K562 (cell line): Measurements from ENCODE around the gene ADPRHL1. TPM values are rescaled to one million over a fixed set of nuclear protein-coding genes. Genes with fewer than 3 reads are reported as not detected.

ENCODE experiments used
- ATAC-seq: fragments of 200-7000 bp; cut with Tn5 transposase; 3 replicates; pipeline ENCODE4 v1.9.1; 2020; ENCODE audit warnings: moderate library complexity
- BruUV-seq: library from RNA; stranded (reverse); fragments of 400-500 nt; replicated peaks from 2 replicates; lab custom pipeline; 2021; lab: Mats Ljungman, UMichigan
- CTCF ChIA-PET: fragments of 300-600 bp; formaldehyde crosslinking; extraction: SDS; loops from one replicate; lab custom pipeline; 2021; ENCODE audit warnings: low intra/inter-chr PET ratio; lab: Yijun Ruan, JAX
- POLR2A ChIA-PET: fragments of 300-600, 350-650 bp; sonication (Branson Sonifier 250); formaldehyde crosslinking; extraction: SDS; loops from one replicate; lab custom pipeline; 2021; ENCODE audit warnings: antibody characterized with exemption, inconsistent platforms; lab: Yijun Ruan, JAX
- DNase-seq, 4 experiments: peaks; one replicate each; pipeline versions ENCODE4 v3.0.0 to v3.0.0-alpha.2; 2011 to 2018; ENCODE audit warnings: low spot score in 3 of 4, mixed read lengths in 3 of 4; ENCODE audit errors: extremely low read depth in 1 of 4
- FAIRE-seq: peaks from 2 replicates; lab custom pipeline; 2011; peaks lifted over from hg19 to GRCh38; lab: Jason Lieb, UNC
- H2AFZ ChIP-seq: 2 replicates; pipeline ENCODE4 v1.6.0; 2011; ENCODE audit warnings: low read depth, low read length, control low read depth, inconsistent platforms
- H3K27ac ChIP-seq: fragments of 200-600 bp; 3 replicates; pipeline ENCODE4 v1.8.0; 2011; ENCODE audit warnings: low read depth, mild to moderate bottlenecking, control low read depth, inconsistent platforms, low read length, moderate library complexity, mixed read lengths; ENCODE audit errors: extremely low read depth
- H3K27me3 ChIP-seq, 2 experiments: fragments of 300-600 bp in 1 of 2; 2 replicates in 1 of 2; 3 replicates in 1 of 2; pipeline versions ENCODE4 v1.6.0 to v1.8.0; 2011; ENCODE audit warnings: inconsistent platforms in 2 of 2, low read length in 2 of 2, mild to moderate bottlenecking in 1 of 2, mixed read lengths in 1 of 2, moderate library complexity in 1 of 2; ENCODE audit not compliant: control insufficient read depth in 2 of 2, insufficient read depth in 2 of 2
- H3K36me3 ChIP-seq: fragments of 300-600 bp; 3 replicates; pipeline ENCODE4 v1.8.0; 2011; ENCODE audit warnings: mild to moderate bottlenecking, low read length, inconsistent platforms; ENCODE audit not compliant: control insufficient read depth, insufficient read depth
- H3K4me1 ChIP-seq, 2 experiments: fragments of 200-600 bp in 1 of 2; replicated peaks in 1 of 2; 2 replicates in 1 of 2; 3 replicates in 1 of 2; pipeline versions ENCODE4 v1.5.1 to v1.8.0; 2011; ENCODE audit warnings: inconsistent platforms in 2 of 2, low read length in 2 of 2, mild to moderate bottlenecking in 1 of 2, mixed read lengths in 1 of 2, moderate library complexity in 1 of 2; ENCODE audit not compliant: control insufficient read depth in 2 of 2, insufficient read depth in 2 of 2
- H3K4me2 ChIP-seq: 2 replicates; pipeline ENCODE4 v1.6.1; 2011; ENCODE audit warnings: low read length, control low read depth, inconsistent platforms, mixed read lengths; ENCODE audit not compliant: insufficient read depth
- H3K4me3 ChIP-seq: fragments of 200-600 bp; sonication (generic), shearing (Covaris generic); 2 replicates; pipeline ENCODE4 v1.5.1; 2016; ENCODE audit warnings: control low read depth, inconsistent platforms
- H3K79me2 ChIP-seq: fragments of 200-600 bp; 3 replicates; pipeline ENCODE4 v1.8.0; 2011; ENCODE audit warnings: low read length, inconsistent platforms; ENCODE audit not compliant: control insufficient read depth, insufficient read depth
- H3K9ac ChIP-seq, 2 experiments: 2 replicates each; pipeline versions ENCODE4 v1.6.0 to v1.6.1; 2011; ENCODE audit warnings: low read depth in 2 of 2, low read length in 2 of 2, control low read depth in 1 of 2, inconsistent platforms in 1 of 2, mild to moderate bottlenecking in 1 of 2, mixed read lengths in 1 of 2; ENCODE audit not compliant: insufficient read depth in 1 of 2
- H3K9me1 ChIP-seq: one replicate; pipeline ENCODE4 v1.6.0; 2011; ENCODE audit warnings: inconsistent platforms, mild to moderate bottlenecking, low read length, moderate library complexity; ENCODE audit not compliant: control insufficient read depth, insufficient read depth
- H3K9me3 ChIP-seq: replicated peaks from 2 replicates; pipeline ENCODE4 v1.5.1; 2011; ENCODE audit warnings: low read depth, low read length, inconsistent platforms; ENCODE audit not compliant: control insufficient read depth, insufficient read depth
- H4K20me1 ChIP-seq: replicated peaks from 2 replicates; pipeline ENCODE4 v1.6.1; 2011; ENCODE audit warnings: low read length, inconsistent platforms, mixed read lengths; ENCODE audit not compliant: control insufficient read depth, insufficient read depth
- CBX2 ChIP-seq: fragments of 200-600 bp; sonication (generic); IDR thresholded peaks from one replicate; pipeline ENCODE4 v1.6.1; 2012; ENCODE audit warnings: mild to moderate bottlenecking, low read length, inconsistent platforms; ENCODE audit not compliant: insufficient read depth, poor library complexity, severe bottlenecking
- CHCHD3 ChIP-seq: fragments of 250-450 bp; sonication (Bioruptor Pico); IDR thresholded peaks from 2 replicates; pipeline ENCODE4 v2.1.2; 2022; ENCODE audit warnings: mild to moderate bottlenecking
- FOXM1 ChIP-seq, 2 experiments: fragments of 450-650 bp in 1 of 2; sonication (generic) in 1 of 2; formaldehyde crosslinking in 1 of 2; IDR thresholded peaks; 2 replicates each; pipeline versions ENCODE4 v1.6.1 to v1.9.0; 2017 to 2022; ENCODE audit warnings: low read depth in 2 of 2, mild to moderate bottlenecking in 2 of 2, missing genetic modification reagents in 1 of 2, moderate library complexity in 1 of 2
- GTF2E2 ChIP-seq: fragments of 200-800 bp; sonication (Bioruptor generic); IDR thresholded peaks from 2 replicates; pipeline ENCODE4 v1.6.1; 2016; ENCODE audit warnings: missing genetic modification characterization, missing compliant biosample characterization
- HDGF ChIP-seq: fragments of 450-650 bp; IDR thresholded peaks from 2 replicates; pipeline ENCODE4 v1.6.1; 2016
- HEY1 ChIP-seq: fragments of 250-450 bp; sonication (Bioruptor Pico); IDR thresholded peaks from 2 replicates; pipeline ENCODE4 v1.5.0; 2020; ENCODE audit warnings: mild to moderate bottlenecking, moderate library complexity, borderline replicate concordance
- NCOA1 ChIP-seq: fragments of 450-650 bp; IDR thresholded peaks from 2 replicates; pipeline ENCODE4 v1.6.1; 2016; ENCODE audit warnings: low read depth
- RERE ChIP-seq: sonication (generic); formaldehyde crosslinking; IDR thresholded peaks from 2 replicates; pipeline ENCODE4 v1.8.0; 2023; ENCODE audit warnings: missing genetic modification reagents, mild to moderate bottlenecking, borderline replicate concordance
- WGBS: fragments of 100-300 bp; shearing (Covaris generic); methylation state at CpG from one replicate; pipeline ENCODE4 v1.1.6; 2016; ENCODE audit warnings: low coverage, mixed read lengths; ENCODE audit not compliant: insufficient coverage; ENCODE audit errors: missing lambda C conversion rate; 5-methylcytosine and 5-hydroxymethylcytosine counted together
- in situ Hi-C: fragments of 300-500 bp; cut with MboI; formaldehyde crosslinking; loops from 4 replicates; pipeline ENCODE4 v1.15.0; 2018; ENCODE audit warnings: inconsistent platforms, mixed read lengths
- intact Hi-C: fragments of 100-400 bp; cut with micrococcal nuclease; formaldehyde crosslinking; loops from 2 replicates; pipeline ENCODE4 v1.14.2; 2022
- polyA plus RNA-seq, 8 experiments: library from polyadenylated mRNA; depleted of rRNA in 4 of 8; stranded (reverse) in 5 of 8; unstranded in 3 of 8; fragments of >200 nt; fragmentation: Nextera tagmentation in 2 of 8; fragmentation: Illumina TruSeq in 1 of 8; extraction: Ambion mirVana in 2 of 8; extraction: Trizol in 1 of 8; gene quantifications; 2 replicates each; pipeline versions ENCODE4 v1.2.1 to v1.2.3, GENCODE V29; 2011 to 2014; ENCODE audit warnings: inconsistent platforms in 1 of 8, missing spikeins in 1 of 8
- total RNA-seq, 7 experiments: library from RNA; depleted of rRNA in 6 of 7; stranded (reverse); fragments of >200 nt in 6 of 7; fragmentation: Illumina TruSeq in 2 of 7; extraction: Trizol in 2 of 7; gene quantifications; 2 replicates each; pipeline versions ENCODE4 v1.2.1 to v1.2.3, GENCODE V29; 2011 to 2021; ENCODE audit warnings: low replicate concordance in 1 of 7
- TF ChIP-seq, protein P1 (sequence below): sonication (generic); formaldehyde crosslinking; IDR thresholded peaks from 2 replicates; pipeline ENCODE4 v1.8.1; 2023; ENCODE audit warnings: mild to moderate bottlenecking, missing genetic modification reagents
- TF ChIP-seq, protein P2 (sequence below): fragments of 150-350 bp; conservative IDR thresholded peaks from 2 replicates; pipeline ENCODE4 v1.6.1; 2014; ENCODE audit warnings: low read length
- TF ChIP-seq, protein P3 (sequence below): fragments of 250-450 bp; sonication (Bioruptor Pico); IDR thresholded peaks from 2 replicates; pipeline ENCODE4 v1.6.1; 2021; ENCODE audit warnings: mild to moderate bottlenecking

ADPRHL1 gene
- total and polyA plus RNA-seq, 9 of the 15 experiments (the other 6 are each of a cell fraction or from before 2014, with no cell fraction given): 0.06 to 0.76 (median 0.37) TPM; not detected in 1

DNA sequence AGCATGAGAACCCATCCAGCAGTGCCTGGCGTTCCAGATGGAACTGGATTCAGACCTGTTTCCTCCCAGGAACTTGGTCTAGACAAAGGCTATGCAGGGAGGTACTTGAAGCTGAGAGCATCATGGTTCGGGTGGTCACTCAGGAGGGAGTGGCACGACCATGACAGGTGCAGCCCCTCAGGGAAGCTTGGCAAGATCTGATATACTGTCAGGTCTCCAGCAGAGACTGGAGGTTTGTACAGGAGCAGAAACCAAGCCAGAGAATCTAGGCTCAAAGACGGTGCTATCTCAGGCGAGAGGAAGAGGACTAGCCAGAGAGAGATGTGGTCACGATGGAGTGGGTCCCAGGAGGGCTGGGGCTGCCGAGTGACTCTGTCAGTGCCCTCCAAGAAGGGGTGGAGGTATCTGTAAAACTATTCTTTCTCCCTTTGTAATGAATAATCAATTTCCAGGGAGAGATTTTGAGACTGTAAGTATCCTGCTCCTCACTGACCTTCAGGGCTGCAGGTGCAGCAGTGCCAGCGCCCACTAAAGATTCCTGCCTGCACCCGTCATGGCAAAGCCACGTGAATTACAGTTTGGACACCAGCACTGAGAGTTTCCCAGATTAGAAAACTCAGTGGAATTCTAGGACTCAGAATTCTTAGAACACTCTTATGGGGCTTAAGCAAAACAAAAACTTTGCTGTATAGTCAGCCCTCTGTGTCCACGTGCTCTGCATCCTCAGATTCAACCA is 47.4 kb upstream of the ADPRHL1 start:
- H3K4me2 ChIP-seq: no peak overlapping the region
- no TSS peak for BruUV-seq
- no peak overlapping the region for H3K27ac ChIP-seq
- no peaks in the 10 kb centered on the region for H3K9me3 ChIP-seq
- ATAC-seq (no peak), DNase-seq (no peak), FAIRE-seq (no peak)
- POLR2A ChIA-PET: no interaction called here
- WGBS: 73% methylated on average over 5 of the region's 11 CpGs
- intact Hi-C loops: no loop called here
- peaks cover 89% of the 10 kb centered on the region; the same call in 2 of the 3 replicates for H3K36me3 ChIP-seq
- no peak overlapping the region for H3K4me3 ChIP-seq
- no peaks in the 10 kb centered on the region for H3K27me3 ChIP-seq
- CTCF ChIA-PET: no interaction called here
- H3K9ac ChIP-seq: no peak overlapping the region
- peaks cover 4 to 5% of the 10 kb centered on the region in 2 experiments; a peak in 4 of 5 replicates for H3K4me1 ChIP-seq
- peaks cover 16% of the 10 kb centered on the region for H3K79me2 ChIP-seq
- no peaks in the 10 kb centered on the region for H3K9me1 ChIP-seq
- in situ Hi-C loops: no loop called here
- 0 out of 2 replicates have a peak, but pooled peaks cover 6% of the 10 kb centered on the region for H4K20me1 ChIP-seq
- no peak overlapping the region for H2AFZ ChIP-seq
- TF ChIP-seq FOXM1 (IDR thresholded peaks at IDR 0.05; ENCODE audit: low read depth) (no peak), FOXM1 (CRISPR knock-in tag; IDR thresholded peaks at IDR 0.05; ENCODE audit: low read depth) (no peak), HEY1 (CRISPR knock-in tag) (no peak), NCOA1 (no peak), CHCHD3 (no peak), HDGF (no peak), GTF2E2 (tag) (no peak), RERE (no peak), CBX2 (no peak)
- TF ChIP-seq, protein P1, sequence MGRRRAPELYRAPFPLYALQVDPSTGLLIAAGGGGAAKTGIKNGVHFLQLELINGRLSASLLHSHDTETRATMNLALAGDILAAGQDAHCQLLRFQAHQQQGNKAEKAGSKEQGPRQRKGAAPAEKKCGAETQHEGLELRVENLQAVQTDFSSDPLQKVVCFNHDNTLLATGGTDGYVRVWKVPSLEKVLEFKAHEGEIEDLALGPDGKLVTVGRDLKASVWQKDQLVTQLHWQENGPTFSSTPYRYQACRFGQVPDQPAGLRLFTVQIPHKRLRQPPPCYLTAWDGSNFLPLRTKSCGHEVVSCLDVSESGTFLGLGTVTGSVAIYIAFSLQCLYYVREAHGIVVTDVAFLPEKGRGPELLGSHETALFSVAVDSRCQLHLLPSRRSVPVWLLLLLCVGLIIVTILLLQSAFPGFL (CRISPR knock-in tag): no peak
- TF ChIP-seq, protein P2, sequence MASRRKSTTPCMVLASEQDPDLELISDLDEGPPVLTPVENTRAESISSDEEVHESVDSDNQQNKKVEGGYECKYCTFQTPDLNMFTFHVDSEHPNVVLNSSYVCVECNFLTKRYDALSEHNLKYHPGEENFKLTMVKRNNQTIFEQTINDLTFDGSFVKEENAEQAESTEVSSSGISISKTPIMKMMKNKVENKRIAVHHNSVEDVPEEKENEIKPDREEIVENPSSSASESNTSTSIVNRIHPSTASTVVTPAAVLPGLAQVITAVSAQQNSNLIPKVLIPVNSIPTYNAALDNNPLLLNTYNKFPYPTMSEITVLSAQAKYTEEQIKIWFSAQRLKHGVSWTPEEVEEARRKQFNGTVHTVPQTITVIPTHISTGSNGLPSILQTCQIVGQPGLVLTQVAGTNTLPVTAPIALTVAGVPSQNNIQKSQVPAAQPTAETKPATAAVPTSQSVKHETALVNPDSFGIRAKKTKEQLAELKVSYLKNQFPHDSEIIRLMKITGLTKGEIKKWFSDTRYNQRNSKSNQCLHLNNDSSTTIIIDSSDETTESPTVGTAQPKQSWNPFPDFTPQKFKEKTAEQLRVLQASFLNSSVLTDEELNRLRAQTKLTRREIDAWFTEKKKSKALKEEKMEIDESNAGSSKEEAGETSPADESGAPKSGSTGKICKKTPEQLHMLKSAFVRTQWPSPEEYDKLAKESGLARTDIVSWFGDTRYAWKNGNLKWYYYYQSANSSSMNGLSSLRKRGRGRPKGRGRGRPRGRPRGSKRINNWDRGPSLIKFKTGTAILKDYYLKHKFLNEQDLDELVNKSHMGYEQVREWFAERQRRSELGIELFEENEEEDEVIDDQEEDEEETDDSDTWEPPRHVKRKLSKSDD: no peak
- TF ChIP-seq, protein P3, sequence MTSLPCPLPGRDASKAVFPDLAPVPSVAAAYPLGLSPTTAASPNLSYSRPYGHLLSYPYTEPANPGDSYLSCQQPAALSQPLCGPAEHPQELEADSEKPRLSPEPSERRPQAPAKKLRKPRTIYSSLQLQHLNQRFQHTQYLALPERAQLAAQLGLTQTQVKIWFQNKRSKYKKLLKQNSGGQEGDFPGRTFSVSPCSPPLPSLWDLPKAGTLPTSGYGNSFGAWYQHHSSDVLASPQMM (CRISPR knock-in tag): no peak
